C4-2B (cell line): Measurements from ENCODE around the gene EDDM13.

Experiments
- CTCF ChIP-seq: fragments of 450-650 bp; conservative IDR thresholded peaks from 2 replicates; pipeline ENCODE4 v1.5.1; 2017; ENCODE audit warnings: mild to moderate bottlenecking
- ZFX ChIP-seq: fragments of 450-650 bp; IDR thresholded peaks from 2 replicates; pipeline ENCODE4 v1.6.1; 2017

- no peak; the same call in 1 of the 2 replicates for TF ChIP-seq CTCF
- no peak for TF ChIP-seq ZFX
Measured at GRCh38 chr19:56253737-56254136, 18.8 kb upstream of the EDDM13 start.
